Left lobe of liver (tissue), 2 donors: ENCODE measurements around the gene AKR1D1. TPM values are rescaled to one million over a fixed set of nuclear protein-coding genes. Genes with fewer than 3 reads are reported as not detected.
"Not testable (repeated sequence)": the region's sequence is repeated elsewhere in the genome, so short reads cannot be mapped to it uniquely, and the experiment has no call there.

ENCODE experiments used
- ATAC-seq: fragments of 200-7000 bp; cut with Tn5 transposase; one replicate; pipeline ENCODE4 v1.9.1; 2020; ENCODE audit warnings: mild to moderate bottlenecking, moderate library complexity
- DNase-seq: peaks from one replicate; pipeline ENCODE4 v3.0.0-alpha.2; 2020; ENCODE audit warnings: low spot score
- total RNA-seq: library from RNA; stranded (reverse); gene quantifications from one replicate; pipeline ENCODE4 v1.2.1, GENCODE V29; 2021
- donor health status: DM: no; HTN: no; CAD: no; lungs with moderate emphysema.
- donor health status: DM: no; HTN: yes; CAD: no.

Gene AKR1D1, protein sequence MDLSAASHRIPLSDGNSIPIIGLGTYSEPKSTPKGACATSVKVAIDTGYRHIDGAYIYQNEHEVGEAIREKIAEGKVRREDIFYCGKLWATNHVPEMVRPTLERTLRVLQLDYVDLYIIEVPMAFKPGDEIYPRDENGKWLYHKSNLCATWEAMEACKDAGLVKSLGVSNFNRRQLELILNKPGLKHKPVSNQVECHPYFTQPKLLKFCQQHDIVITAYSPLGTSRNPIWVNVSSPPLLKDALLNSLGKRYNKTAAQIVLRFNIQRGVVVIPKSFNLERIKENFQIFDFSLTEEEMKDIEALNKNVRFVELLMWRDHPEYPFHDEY
- total RNA-seq: 206 TPM

DNA sequence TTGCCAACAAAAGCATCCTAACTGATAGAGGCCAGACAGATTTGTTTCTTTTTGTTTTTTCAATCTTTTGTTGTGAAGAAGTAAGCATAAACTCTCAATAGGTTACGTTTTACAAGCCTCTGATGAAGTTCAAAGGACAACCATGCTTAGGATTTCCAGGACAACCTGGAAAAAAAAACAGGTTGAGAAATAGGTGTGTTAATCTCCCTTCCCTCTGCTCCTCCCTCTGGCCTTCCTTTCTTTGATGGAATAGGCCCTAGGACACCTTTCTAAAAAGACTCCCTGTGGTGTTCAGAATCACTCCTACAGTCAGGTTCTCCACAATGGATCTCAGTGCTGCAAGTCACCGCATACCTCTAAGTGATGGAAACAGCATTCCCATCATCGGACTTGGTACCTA is at the start of gene AKR1D1:
Gene AKR1D1 (plus strand): TSS at position 264 of the 400 bp plus-strand sequence. CDS start 60 bp downstream, at position 324.
- DNase-seq (no peak), ATAC-seq (peak; percentile 69)

DNA sequence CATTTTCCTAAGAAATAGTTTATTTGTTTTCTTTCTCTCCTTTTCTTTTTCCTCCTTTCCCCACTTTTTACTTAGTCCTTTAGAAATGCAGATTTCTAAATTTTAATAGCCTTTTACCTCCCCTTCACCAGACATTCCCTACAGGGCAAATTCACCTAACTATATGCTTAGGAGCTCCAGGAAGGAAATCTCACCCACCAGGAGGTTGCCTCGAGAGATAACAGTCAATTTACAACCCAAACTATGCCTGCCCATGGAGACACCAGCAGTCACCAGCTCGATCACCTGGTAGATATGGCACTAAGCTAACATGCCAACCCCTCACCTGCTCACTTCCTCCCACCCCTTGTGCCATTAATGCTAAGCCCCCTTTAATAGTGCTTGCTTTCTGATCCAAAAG is 49.2 kb upstream of the AKR1D1 start:
- DNase-seq (no peak), ATAC-seq (no peak)

DNA sequence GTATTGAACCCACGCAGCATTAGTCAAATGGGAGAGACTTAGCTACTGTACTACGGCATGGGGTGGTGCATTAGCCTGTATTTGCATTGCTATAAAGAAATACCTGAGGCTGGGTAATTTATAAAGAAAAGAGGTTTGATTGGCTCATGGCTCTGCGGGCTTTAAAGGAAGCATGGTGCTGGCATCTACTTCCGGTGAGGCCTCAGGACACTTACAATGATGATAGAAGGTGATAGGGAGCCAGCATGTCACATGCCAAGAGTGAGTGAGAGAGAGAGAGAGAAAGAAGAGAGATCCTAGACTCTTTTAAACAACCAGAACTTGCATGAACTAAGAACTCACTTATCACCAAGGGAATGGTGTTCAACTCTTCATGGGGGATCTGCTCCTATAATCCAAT is 47.1 kb upstream of the AKR1D1 start:
- ATAC-seq: no peak
- DNase-seq: no peak

DNA sequence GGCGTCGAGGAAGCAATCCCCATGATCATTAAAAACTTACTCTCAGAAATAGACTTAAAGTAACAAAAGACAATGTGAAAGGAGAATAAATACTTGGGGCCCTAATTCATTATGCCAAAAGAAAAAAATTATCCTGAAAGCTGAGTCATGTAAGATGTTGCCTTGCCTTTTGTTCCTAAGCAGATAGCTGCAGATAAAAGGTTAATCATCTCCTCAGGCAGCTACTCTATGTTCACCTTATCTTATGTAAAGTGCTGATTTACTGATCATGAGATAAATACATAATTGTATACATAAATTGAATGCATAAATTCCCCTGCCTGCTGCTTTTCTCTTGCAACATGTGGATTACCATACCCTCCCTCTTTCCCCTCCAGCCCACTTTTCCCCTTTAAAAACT is 46.3 kb upstream of the AKR1D1 start:
- DNase-seq: no peak
- ATAC-seq: no peak

DNA sequence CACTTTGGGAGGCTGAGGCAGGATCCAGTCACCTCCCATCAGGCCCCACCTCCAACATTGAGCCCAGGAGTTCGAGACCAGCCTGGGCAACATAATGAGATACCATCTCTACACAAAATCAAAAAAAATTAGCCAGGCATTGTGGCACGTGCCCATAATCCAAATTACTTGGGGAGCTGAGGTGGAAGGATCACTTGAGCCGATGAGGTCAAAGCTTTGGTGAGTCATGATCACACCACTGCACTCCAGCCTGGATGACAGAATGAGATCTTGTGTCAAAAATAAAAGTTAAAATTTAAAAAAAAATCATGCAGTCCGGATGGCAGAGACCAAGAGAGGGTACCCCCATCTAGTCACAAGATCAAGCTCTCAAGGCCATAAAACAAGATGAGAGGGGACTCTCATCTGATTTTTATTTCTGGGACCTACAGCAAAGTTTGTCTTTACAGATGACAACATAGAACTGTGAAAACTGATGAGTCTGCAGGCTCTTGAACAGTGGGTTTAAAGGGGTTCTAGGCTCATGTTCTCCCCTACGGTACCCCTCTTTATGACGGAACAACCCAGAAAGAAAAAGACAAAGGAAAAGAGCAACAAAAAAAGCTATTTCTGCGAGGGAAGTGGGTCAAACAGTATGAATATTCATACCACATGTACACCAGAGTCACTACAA is 45.4 kb upstream of the AKR1D1 start:
- DNase-seq: no peak
- ATAC-seq: no peak

DNA sequence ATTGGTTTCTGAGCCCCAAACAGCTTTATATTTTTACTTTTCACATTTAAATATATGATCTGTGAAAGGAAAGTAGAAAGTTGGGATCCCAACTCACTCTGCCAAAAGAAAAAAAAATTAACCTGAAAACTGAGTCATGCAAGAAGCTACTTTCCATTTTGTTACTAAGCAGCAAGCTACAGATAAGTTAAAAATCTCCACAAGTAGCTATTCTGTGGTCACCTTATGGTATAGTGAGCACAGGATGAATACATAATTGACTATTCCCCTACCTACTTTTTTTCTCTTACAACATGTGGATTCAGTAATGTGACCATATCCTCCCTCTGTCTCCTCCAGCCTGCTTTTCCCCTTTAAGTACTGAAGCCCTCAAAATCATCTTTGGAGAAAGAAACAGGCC is 44.1 kb upstream of the AKR1D1 start:
- no peak for DNase-seq
- no peak for ATAC-seq

DNA sequence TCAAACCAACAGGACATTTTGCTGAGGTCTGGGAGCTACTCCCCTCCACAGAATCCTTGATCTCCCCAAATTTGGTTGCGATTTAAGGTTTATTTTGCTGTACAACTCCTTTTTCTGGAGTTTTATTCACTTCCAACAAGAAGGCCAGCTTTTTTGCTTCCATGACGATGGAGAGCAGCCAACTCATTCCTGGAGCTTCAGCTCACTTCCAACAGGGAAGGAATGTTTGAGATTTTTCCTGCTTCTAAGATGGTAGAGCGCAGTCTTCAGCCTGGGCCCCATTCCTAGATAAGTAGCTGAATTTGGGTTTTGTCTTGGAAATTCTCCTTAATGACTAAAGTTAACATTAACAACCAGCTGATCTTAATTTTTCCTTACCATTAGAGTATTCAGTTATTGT is 43.5 kb upstream of the AKR1D1 start:
- ATAC-seq (no peak), DNase-seq (no peak)

DNA sequence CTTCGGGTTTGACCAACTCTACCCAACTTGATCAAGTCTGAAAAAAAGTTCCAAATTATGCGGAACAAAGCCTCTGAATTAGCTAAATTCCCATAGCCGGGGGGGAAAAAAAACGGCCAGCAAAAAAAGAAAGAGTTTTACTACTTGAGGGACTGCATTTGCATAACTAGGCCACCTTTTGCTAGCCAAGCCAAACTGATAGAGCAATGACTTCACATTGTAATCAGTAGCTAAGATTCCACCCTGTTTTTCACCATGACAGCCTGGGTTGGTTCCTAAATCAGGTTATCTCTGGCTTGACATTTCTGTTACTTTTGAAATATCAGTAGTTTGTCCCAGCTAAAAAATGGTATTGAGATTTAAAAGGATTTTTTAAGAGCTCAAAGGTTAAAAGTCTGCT is 43.0 kb upstream of the AKR1D1 start:
- DNase-seq: no peak
- ATAC-seq: peak; percentile 84

DNA sequence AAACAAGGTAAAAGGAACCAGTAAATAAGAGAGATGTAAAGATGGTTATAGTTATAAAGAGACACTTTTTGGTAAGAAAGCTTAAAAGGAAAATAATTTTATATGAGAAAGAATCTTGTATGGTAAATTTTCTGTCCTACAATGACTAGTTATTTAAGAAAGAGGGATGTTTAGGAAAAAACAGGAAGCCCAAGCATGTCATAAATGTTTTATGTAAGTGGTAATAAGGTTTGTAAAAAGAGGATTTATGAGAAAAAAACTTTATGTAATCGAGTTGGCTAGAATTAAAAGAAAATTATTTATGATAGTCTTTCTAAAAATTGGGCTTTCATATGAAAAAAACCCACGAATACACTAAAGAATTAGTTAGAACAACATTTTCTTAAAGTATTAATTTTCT is 40.1 kb upstream of the AKR1D1 start:
- ATAC-seq (no peak), DNase-seq (no peak)

DNA sequence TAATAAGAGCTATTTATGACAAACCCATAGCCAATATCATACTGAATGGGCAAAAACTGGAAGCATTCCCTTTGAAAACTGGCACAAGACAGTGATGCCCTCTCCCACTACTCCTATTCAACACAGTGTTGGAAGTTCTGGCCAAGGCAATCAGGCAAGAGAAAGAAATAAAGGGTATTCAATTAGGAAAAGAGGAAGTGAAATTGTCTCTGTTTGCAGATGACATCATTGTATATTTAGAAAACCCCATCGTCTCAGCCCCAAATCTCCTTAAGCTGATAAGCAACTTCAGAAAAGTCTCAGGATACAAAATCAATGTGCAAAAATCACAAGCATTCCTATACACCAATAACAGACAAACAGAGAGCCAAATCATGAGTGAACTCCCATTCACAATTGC is 36.2 kb upstream of the AKR1D1 start:
- not testable (repeated sequence) for ATAC-seq, DNase-seq

DNA sequence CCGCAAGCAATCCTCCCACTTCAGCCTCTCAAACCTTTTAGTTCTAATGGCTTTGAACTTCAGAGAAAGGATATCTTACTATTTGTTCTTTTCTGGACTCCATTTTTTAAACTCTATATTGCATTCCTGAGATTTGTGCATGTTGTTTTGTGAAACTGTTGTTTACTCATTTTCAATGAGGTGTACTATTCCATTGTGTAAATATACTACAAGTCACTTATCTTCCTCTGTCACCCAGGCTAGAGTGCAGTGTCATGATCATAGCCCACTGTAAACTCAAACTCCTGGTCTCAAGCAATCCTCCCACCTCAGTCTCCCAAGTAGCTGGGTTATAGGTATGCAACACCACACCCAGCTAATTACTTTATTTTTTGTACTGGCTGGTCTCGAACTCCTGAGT is 31.4 kb upstream of the AKR1D1 start:
- no peak for ATAC-seq
- DNase-seq: no peak

DNA sequence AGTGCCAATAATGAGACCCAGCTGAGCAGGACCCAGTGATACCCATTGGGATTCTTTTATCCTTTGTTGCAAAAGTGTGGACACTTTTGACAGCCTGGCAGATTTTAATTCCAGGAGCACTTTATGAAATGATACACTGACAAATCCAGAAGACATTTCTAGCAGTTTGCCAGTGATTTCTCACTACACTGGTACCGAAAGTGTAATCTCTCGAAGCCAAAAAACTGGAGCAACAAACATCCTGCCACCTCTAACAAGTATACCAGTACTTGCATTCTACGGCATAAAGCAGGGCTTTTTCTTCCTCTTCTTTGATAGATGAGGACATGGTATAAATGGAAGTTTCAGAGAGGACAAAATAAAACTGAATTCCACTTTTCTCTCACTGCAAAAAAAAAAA is 28.4 kb upstream of the AKR1D1 start:
- DNase-seq (no peak), ATAC-seq (peak; percentile 60)

DNA sequence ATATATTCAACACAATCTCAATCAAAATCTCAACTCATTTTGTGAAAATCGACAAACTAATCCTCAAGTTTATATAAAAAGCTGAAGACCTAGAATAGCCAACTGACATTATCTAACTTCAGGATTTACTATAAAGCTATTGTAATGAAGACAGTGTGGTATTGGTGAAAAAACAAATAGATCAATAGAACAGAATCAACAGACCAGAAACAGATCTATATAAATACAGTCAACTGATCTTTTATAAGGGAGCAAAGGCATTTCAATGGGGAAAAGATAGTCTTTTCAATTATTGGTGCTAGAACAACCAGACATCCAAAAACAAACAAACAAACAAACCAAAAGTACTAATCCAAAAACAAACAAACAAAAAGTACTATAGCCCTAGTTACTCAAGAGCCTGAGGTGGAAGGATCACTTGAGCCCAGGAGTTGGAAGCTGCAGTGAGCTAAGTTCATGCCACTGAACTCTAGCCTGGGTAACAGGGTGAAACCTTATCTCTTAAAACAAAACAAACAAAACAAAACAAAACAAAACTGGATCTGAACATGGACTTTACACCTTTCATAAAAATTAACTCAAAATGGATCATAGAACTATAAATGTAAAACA is 26.6 kb upstream of the AKR1D1 start:
- DNase-seq (peak; percentile 71), ATAC-seq (peak; percentile 85)

DNA sequence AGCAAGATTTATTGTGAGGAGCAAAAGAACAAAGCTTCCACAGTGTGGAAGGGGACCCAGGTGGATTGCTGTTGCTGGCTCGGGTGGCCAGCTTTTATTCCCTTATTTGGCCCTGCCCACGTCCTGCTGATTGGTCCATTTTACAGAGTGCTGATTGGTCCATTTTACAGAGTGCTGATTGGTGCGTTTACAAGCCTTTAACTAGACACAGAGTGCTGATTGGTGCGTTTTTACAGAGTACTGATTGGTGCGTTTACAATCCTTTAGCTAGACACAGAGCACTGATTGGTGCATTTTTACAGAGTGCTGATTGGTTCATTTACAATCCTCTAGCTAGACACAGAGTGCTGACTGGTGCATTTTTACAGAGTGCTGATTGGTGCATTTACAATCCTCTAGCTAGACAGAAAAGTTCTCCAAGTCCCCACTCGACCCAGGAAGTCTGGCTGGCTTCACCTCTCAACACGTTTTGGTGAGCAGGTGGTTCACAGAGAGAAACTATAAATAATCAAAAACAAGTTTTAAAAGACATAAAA is 24.5 kb upstream of the AKR1D1 start:
- DNase-seq, ATAC-seq: not testable (repeated sequence)

DNA sequence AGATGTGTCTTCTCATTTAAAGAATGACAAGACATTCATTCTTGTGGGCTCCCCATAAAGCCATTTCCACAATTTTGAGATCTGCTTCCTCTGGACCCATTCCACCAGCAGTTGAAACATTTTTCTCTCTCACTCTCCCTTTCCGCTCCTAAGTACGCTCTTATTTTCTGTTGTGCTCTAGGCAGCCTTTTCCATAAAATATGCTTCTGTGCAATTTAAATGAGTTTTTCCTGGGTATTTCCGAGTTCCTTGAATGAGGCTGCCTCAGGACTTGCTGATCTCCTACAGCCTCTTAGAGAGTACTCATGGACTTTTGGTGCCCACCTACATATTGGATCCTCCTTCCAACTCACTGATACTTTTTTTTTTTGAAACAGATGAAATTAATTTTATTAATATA is 23.6 kb upstream of the AKR1D1 start:
- no peak for DNase-seq

DNA sequence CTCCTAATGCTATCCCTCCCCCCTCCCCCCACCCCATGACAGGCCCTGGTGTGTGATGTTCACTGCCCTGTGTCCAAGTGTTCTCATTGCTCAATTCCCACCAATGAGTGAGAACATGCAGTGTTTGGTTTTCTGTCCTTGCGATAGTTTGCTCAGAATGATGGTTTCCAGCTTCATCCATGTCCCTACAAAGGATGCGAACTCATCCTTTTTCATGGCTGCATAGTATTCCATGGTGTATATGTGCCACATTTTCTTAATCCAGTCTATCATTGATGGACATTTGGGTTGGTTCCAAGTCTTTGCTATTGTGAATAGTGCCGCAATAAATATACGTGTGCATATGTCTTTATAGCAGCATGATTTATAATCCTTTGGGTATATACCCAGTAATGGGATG is 20.6 kb upstream of the AKR1D1 start:
- not testable (repeated sequence) for ATAC-seq, DNase-seq

More for the DNA sequence above, 23.6 kb upstream of the AKR1D1 start:
- no peak for ATAC-seq

DNA sequence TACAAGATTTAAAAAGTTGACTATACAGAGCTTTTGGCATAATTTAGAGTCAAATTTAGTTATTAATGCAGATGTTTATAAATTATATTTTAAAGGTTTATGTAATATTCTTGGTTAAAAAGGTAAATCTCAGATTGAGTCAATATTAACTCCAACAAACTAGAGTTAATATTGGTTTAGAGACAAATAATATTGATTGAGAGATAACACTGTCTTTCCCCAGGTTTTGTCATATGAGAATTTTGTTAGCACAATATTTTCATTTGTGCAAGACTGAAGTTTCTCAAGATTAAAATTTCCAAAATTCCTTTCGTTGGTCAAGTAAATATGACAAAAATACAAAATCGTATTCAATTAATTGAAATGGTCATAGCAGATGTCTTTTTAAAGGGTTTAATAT is 12.9 kb upstream of the AKR1D1 start:
- DNase-seq (no peak), ATAC-seq (no peak)

DNA sequence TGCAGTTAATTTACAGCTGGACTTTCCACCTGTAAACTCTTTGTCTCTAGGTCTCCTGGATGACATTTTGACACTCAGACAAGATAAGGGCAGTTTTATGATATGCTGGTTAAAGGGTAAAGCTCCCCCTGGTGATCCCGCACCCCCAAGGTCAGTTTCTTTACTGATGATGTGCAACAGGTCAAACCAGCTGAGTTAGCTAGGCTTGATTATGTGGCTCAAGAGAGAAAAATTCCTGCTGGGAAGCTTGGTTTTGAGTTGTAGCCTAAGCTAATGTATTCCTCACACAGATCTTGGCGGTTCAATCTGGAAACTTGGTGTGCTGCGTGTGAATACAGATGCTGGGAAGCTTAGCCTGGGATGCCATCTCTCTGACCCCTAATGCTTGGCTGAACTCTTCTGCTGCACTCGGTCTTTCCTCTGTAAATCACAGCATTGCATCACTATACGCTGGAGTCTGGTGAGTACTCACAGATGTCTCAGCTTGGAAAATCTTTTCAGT is 11.4 kb upstream of the AKR1D1 start:
- ATAC-seq: peak; percentile 87
- DNase-seq: peak; percentile 71

DNA sequence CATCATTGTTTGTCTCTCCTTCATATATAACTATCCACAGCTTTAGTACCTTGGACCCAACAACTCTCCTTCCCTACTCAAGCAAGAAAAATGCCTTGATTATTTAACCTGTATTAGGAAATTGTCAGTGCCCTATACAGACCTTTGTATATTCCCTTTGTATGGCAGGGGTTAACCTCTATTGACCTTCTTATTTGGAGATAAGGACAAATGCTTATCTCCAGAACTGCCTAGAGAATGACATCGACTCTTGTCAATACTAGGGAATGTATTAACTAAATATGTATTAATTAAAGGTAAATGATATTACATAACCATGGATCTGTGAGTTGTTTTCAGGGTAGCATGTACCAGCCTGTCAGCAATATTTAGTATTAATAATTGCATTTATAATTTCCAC is 10.4 kb upstream of the AKR1D1 start:
- no peak for ATAC-seq
- no peak for DNase-seq

DNA sequence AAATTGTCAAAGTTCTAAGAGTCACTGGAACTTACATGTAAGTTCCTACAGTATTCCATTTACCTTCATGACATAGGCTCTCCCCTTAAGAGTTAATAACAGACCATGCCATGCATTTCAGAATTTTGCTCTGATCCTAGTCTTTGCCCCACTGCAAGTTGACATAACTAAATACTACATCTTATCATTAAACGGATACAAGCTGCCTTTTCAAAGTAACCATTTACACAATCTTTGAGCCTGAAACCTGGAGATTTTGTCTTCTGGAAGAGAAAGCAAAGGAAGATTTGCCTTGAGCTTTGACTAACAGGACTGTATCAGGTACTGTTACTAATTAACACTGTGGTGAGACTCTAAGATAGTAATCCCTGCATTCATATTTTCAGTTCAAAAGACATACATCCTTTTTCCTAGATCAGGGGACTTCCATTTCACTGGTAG is 9.3 kb upstream of the AKR1D1 start:
- ATAC-seq: peak; percentile 21

DNA sequence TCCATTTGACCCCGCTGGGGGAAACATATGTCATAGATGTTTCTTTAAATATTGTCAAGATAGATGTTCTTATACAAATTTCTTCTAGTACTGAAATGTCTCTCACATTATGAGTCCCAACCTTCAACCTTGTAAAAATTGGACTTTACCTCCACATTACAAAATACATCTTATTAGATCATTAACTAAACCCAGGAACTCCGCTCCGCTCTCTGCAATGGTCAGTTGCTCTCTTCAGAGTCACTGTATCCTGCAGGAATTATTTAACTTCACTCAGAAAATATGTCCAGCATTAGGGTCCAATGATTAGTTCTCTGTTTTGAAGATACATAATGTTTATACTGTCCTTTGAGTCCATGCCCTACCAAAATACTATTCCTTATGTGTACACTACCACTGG is 8.5 kb upstream of the AKR1D1 start:
- DNase-seq: no peak
- ATAC-seq: peak; percentile 72

More for the DNA sequence above, 9.3 kb upstream of the AKR1D1 start:
- no peak for DNase-seq

DNA sequence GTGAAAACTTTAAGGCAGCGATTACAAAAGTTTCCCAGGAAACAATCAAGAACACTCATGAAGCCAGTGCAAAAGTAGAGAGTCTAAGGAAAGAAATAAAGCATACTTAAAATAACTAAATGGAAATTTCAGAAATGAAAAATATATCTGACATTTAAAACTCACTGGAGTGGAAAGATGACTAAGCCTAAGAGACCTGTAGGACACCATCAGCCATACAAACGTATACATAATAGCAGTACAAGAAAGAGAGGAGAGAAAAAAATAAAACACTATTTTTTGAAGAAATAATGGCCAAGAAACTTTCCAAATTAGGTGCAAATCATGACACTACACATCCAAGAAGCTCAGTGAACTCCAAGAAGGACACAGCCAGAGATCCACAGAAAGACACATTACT is 5.4 kb upstream of the AKR1D1 start:
- no peak for ATAC-seq
- no peak for DNase-seq
